GM18499 (cell line): ENCODE data around the gene THTPA.
"Not testable (repeated sequence)": the region's sequence is repeated elsewhere in the genome, so short reads cannot be mapped to it uniquely, and the experiment has no call there.

Experiments used
- ATAC-seq: cut with Tn5 transposase; IDR thresholded peaks from one replicate; pipeline ENCODE4 v1.9.1; 2021; ENCODE audit warnings: moderate number of reproducible peaks; ENCODE audit not compliant: insufficient read depth, unreplicated experiment

Gene THTPA

DNA sequence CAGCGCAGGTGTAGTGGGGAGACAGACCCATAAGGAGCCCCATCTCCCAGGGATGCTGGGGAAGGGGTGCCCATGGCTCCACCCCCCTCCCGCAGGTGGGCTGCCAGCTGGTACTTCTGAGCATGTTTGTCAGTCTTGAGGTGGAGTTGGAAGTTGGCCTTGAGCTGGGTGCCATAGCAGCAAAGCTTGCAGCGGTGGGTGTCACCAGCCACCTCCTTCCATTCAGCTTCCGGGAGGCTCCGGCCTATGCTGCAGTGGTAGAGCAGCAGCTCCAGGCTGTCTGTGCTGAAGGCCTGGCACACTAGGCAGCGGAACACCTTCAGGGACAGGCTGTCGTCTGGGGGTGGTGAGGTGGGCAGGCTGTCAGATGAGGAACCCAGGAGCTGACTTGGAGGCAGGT is 23.4 kb upstream of the THTPA start:
- ATAC-seq: no peak

DNA sequence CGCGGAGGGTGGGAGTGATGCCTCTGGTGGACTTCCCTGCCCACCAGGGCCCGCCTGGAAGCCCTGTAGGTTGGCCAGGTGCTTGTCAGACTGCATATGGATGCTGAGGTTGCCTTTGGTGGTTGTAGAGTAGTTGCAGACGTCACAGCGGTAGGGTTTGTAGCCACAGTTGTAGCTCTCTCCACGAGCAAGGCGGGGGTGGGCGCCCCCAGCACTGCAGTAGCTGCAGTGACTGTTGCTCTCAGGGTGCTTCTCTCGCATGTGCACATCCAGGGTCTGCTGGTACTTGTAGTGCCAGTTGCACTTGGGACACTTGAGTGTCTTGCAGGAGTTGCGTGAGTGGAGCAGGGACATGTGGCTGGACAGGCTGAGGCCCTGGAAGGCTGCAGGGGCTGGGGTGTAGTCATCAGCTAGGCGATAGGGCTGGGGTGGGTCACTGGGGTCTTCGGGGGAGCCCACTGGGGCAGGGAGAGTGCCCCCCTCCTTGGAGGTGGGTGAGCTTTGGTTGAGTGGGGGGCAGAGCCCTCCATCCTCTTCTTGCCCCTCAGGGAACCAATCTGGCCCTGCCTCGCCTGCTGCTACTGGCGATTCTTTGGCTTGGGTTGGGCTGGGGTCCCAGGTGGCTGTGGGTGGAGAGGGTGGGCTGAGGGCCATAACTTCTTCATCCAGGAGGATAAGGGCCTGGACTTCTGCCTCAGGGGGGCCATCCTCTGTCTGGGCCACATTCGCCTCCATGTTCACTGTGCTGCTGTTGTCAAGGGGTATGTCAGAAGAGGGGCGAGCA is 22.2 kb upstream of the THTPA start:
- no peak for ATAC-seq

DNA sequence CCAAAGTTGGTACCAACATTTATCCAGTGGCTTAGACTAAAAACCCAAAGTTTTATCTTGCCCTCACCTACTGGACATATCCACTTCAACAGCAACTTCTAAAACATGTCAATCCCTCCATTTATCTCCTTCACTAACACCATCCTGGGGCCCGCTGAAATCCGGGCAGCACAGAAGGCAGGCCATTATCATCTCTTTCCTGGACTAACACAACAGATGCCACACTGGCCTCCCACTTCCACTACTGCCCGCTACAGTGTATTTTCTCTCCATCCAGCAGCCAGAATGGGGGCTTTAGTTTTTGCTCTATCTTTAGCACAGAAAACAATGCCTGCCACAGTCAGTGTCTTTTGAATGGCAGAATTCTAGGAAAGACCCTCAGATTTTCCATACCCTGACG is 20.1 kb upstream of the THTPA start:
- no peak for ATAC-seq

DNA sequence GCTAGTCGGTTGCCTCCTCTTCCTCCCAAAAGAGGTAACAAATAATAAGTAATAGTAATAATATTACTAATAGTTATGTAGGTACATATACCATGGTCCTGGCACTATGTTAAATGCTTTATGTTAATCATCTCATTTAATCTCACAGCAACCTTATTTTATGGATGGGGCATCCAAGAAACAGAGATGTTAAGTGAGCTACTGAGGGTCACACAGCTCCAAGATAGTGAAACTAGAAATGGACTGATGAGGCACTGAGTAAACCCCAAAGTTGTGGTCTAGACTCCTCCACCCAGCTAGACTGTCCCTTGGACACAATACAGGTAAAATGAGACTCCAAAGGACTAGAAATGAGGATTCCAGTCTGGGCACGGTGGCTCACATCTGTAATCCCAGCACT is 19.6 kb upstream of the THTPA start:
- no peak for ATAC-seq

DNA sequence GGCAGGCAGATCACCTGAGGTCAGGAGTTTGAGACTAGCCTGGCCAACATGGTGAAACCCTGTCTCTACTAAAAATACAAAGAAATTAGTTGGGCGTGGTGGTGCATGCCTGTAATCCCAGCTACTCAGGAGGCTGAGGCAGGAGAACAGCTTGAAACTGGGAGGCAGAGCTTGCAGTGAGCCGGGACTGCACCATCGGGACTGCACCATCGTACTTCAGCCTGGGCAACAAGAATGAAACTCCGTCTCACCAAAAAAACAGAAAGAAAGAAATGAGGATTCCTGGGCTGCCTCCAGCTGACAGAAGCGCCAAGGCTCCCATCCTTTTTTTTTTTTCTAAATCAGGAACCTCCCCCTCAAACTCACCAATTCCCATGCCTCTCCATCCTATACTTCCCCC is 19.2 kb upstream of the THTPA start:
- ATAC-seq: not testable (repeated sequence)

DNA sequence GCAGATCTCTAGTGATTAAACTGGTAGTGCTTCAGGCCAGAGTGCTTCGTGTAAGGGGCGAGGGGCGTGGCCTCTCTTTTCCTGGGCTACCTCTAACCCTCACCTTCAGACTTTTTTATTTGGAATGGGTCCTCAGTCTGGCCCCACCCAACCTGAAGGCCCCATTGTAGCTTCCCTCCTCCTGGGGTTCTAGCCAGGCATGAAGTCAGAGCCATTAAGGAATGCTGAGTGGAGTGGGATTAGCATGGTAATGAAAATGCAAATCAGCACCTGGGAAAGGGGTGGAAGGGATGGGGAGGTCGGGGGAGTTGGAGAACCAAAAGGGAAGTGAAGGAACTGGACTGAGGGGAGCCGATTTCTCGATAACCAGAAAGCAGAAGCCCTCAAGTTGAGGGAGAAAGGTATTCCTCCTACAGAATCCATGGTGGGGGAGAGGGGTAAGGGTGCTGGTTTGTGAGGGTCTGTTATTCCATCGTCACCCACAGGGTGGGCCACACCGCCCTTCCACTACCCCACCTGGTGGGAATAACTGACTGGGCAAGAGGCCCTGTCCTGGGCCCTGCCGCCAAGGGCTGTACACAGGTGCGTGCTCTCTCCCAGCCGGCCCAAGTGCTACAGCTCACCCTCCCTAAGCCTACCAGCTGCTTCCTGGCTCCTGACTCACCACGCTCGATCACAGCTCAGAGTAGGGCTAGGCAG is 18.6 kb upstream of the THTPA start:
- ATAC-seq: no peak

DNA sequence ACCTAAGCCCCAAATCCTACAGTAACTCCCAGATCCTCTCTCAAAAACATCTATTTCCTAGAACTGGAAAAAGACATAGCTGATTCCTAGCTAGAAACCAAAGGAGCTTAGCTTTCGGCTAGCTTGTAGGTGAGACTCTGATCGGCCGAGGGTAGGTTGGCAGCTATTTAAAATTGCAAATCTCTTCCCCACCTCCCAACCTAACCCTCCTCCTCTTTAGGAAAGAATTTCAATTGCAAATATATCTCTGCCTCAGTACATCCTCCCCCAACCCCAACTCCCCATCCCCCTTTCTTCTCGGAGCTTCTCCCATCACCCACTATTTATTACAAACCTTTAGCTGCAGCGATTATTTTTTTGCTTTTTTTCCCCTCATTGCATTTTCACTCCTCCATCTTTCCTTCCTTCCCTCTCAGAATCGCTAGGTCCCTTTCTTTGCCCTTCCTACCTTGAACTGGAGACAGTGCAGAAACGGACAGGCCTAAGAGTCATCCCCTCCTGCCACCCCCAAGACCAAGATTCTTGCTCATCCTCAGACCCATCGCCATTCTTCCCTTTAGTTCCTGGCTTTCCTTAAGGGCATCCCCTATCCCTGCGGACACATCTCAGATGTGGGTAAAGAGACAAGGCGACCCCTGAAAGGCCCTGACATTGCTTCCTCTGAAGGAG is 17.9 kb upstream of the THTPA start:
- no peak for ATAC-seq

DNA sequence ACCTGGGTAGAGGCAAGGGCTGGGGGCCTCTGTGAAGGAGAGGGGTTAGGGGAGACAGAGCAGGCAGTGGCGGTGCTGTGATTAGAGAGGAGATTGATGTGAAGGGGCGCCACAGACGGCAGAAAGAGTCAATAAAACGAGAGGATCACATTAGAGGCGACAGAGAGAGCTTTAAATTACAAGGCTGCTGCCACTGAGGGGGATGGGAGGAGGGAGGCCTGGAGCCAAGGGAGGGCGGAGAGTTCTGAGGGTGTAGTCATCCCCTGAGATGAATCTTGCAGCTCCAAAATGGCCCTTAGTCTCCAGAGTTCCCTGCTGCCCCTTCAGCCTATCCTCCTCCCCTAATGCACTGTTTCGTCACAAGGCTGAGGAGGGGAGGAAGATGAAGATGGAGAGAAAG is 17.3 kb upstream of the THTPA start:
- no peak for ATAC-seq

DNA sequence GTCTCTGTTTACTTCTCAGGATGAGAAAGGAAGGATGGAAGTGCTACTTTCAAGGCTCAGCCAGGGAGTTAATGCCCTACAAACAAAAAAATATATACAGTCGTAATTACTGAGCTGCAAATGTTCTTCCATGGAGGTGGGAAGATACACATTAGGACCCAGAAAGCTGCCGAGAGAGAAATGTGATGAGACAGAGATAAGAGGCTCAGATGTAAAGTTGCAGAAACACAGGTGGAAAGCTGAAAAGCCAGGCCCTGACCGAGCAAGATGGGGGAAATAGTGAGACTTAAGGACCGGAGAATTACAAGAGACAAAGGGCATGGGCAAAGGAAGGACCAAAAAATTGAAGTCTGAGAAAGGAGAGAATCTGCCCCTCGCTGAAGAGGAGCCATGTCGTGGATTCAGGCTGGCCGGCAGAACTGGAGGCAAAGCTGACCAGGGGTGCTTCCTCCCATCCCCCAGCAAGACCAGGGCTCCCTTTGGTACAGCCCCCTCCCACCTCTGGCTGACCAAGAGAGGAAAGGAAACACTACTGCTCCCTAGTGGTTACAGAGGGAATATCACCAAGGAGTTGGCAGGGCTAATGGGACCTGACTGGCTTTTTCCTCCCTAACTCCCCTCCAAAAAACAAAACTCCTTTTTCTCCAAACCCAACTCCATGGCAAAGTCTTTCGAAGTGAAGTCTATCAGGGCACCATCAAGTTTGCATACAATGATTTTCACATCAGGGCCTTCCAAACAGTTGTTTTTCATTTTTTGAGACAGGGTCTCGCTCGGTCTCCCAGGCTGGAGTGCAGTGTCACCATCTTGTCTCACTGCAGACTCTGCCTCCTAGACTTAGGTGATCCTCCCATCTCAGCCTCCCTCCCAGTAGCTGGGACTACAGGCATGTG is 16.6 kb upstream of the THTPA start:
- no peak for ATAC-seq

DNA sequence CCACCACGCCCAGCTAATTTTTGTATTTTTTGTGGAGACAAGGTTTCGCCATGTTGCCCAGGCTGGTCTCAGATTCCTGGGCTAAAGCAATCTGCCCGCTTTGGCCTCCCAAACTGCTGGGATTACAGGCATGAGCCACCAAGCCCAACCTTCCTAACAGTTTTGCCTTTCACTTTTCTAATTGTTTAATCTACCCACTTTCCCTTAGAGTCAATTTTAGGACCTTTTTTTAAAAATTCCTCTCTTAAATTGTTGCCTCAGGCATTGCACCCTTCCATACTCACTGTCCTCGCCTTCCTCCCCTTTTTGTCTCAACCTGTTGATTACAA is 16.0 kb upstream of the THTPA start:
- no peak for ATAC-seq

DNA sequence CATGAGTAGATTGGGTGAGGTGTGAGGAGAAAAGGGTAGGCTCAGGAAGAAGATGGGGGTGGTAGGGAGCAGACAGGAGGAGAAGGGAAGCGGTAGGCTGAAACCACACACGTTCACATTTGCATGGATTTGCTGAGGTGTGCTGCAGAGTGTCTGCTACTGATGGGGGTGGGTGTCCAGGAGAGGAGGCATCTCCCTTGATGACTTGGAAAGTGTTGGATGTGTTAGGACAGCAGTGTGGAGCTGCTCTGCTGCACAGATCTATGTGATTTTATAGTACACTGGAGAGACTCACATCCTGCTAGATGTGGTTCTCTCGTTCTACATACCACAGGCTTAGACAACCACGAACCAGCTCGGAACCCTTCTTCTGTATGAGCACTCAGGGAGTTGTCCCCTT is 13.8 kb upstream of the THTPA start:
- ATAC-seq: no peak

DNA sequence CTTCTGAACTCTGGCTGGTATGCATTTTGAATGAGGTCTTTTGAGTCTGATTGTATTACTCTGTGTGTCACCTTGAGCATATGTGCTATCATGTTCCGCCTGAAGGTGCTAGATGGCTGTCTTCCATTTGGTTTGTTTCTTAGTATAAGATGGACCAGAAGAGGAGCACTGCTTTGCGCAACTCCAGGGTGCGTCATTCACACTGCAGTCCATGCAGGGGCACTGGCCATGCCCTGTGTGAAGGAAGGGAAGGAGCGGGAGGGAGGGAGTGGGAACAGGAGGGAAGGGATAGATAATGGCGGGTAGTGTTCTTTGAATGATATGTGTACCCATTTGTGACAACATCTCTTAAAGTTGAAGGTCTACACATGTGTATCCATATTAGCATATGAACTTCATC is 12.7 kb upstream of the THTPA start:
- no peak for ATAC-seq

DNA sequence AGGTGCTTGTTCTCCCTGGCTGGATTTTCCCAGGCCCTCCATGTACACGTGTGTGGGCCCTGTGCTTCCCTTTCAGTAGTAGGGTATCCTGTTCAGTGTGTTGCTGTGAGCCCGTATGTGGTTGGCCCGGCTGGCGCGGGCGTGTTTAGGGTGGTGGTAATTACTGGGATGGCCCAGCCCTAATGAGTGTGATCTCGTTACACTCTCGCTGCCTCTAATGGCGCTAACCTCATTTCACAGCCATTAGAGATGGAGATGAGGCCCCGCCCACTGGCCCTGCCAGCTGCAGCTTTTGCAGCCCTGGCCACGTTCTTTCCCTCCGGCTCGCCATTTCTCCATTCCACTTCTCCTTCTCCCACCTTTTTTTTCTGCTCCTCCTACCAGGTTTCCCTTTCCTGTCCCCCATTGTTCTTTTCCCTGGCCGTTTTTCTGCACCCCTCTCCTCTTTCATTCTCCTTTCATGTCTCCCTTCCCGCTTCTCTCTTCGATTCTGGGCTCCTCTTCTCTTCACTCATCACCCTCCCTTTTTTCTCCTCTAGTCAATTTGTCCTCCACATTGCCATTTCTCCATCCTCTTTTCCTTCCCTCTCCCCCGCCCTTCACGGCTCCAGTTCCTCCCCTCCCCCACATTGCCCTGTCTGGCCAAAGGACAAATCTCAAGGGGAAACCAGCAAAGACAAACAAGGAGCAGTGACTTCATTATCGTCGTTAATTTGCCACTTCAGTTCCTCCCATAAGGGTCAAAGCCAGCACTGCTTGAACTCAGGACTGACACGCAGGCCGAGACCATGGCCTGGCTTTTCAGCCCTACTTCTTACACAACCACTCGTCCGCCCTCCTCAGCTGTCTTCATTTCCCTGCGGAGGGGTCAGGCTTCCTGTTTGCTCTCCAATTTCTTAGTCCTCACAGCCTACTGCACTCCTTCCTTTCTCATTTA is 11.3 kb upstream of the THTPA start:
- ATAC-seq: no peak

DNA sequence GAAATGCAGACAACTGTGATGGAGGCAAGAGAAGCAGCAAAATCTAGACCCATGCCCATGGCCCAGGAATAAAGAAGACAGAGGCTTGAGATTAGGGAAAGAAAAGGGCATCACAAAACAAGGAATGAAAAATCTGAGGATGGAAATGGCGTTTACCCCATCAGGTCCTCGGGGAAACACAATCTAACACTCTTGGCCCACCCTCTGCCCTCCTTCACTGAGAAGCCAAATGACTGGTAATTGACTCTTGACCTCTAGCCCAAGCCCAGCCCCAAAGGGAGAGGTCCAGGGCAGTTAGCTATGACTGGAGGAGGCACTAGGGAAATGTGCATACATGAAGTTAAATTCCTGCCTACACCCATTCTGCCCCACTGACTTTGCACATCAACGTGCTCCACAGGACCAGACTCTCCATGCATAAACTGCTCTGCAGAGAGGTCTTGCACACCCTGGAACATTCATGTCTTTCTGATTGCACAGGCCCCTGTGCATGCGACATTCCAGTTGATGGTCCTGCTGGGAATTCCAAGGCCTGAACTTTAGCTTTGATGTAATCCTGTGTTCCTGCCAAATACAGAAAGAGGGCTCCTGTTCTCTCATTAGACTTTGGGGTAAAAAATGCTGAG is 10.2 kb upstream of the THTPA start:
- no peak for ATAC-seq

DNA sequence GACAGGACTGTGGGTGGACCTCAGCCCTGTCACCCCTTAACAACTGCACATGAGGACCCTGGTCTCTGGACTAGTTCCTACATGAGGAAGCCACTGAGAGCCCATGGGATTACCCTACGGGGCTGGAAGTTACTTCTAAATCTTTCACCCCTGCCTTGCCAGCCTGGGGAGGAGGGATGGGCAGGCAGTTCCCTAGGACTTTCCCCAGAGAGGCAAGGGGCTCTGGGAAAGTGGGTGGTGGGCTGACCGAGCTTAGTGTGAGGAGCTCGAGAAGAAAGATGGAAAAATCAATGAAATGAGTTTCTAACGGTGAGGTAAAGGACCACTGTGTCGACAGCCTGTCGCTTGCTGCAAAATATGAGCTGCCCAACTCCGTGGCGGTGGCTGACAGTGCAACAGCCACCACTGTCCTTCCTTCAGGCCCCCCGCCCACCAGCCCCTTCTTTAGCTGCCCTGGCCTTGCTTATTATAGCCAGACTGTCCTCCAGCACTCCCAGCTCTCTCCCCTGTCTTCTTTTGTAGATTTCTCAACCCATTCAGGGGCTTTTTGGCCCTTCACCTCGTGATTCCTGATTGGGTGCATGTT is 9.5 kb upstream of the THTPA start:
- ATAC-seq: no peak

DNA sequence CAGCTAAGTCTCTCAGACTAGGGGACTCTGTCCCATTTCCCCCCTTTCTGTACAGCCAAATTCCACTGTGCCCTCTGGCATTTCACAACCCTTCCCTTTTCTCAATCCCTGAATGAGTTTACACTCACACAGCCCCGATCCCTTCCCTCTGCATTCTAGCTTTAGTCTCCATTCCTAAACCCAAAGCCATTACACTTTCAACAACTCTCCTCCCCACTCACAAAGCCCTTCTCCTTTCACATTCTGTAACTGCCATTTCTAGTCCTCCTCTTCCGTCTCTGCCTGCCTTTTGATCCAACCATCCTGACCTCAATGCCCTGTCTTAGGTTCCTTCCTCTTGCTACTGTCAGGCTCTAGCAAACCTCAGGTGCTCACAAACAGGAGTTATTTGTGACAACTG is 8.1 kb upstream of the THTPA start:
- ATAC-seq: no peak

DNA sequence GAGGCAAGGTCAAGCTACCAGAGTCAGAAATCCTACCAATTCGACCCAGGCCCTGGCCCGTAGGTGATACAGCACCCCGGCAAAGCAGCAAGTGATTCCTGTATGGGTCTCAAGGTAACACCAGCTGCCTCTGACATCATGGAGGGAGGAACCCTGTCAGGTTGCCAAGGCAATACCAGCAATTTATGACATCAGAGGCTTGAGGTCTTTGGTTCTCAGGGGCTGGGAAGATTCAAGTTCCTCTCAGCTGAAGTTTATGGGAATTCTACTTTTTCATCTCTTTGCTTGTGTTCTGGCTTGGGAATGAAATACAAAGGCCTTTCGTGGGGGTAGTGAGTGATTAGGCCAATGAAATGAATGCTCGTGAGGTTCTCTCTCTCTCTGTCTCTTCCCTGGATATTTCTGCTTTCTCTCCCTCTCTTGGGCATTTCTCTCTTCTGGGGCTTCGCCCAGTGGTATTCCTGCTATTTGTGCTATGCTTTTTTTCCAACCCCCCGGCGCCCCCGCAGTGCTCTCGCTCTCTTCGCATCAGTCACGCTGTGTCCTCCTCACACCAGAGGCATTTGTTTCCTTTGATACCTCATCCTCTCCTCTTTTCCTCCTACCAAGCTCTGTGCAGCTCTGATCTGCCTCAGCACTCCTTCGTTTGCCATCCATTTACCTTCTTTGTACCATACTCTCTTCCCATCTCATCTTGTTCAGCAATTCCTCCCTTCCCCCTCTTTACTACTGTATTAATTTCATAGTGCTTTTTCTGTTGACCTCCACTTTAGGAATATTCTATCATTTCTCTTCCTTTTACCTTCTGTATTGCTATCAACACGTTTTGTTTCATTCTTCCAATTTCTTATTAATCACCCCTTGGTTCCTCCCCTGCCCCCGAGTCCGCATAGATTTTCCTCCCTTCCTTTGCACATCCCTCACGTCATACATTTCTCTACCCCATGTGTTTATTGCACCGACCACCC is 7.4 kb upstream of the THTPA start:
- no peak for ATAC-seq
